ENCODE measurements around the gene UBTD2.

The UBTD2 gene

DNA sequence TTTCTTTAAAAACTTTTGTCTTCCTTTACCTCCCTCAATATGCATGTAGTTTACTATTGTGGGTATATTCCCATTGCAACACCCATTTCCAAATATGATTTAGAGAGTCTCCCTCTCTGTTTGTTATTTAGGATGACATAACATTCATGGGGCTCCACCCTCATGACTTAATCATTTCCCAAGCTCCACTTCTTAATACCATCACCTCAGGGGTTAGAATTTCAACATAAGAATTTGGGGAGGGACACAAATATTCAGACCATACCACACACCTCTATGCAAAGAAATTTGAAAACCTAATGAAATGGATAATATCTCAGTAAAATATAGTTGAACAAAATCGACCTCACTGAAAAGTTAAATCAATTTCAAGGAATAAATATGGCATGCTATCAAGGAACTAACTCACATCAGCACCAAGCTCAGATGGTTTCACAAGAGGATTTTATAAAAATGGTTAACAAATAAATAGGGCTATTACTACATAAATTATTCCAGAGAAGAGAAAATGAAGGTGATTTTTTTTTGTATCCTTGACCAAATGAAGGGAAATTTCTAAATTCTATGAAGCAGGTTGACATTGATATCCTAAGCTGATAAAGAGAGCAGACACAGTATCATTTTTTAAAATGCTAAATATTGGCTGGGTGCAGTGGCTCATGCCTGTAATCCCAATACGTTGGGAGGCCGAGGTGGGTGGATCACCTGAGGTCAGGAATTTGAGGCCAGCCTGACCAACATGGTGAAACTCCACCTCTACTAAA, 20.2 kb upstream of the UBTD2 start:
- DNase-seq (ENCODE audit: insufficient read length, low spot score): no peak
- TF ChIP-seq, protein P1, sequence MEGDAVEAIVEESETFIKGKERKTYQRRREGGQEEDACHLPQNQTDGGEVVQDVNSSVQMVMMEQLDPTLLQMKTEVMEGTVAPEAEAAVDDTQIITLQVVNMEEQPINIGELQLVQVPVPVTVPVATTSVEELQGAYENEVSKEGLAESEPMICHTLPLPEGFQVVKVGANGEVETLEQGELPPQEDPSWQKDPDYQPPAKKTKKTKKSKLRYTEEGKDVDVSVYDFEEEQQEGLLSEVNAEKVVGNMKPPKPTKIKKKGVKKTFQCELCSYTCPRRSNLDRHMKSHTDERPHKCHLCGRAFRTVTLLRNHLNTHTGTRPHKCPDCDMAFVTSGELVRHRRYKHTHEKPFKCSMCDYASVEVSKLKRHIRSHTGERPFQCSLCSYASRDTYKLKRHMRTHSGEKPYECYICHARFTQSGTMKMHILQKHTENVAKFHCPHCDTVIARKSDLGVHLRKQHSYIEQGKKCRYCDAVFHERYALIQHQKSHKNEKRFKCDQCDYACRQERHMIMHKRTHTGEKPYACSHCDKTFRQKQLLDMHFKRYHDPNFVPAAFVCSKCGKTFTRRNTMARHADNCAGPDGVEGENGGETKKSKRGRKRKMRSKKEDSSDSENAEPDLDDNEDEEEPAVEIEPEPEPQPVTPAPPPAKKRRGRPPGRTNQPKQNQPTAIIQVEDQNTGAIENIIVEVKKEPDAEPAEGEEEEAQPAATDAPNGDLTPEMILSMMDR (IDR thresholded peaks at IDR 0.05; ENCODE audit: insufficient read depth, missing control alignments): no peak
- FAIRE-seq: no peak

DNA sequence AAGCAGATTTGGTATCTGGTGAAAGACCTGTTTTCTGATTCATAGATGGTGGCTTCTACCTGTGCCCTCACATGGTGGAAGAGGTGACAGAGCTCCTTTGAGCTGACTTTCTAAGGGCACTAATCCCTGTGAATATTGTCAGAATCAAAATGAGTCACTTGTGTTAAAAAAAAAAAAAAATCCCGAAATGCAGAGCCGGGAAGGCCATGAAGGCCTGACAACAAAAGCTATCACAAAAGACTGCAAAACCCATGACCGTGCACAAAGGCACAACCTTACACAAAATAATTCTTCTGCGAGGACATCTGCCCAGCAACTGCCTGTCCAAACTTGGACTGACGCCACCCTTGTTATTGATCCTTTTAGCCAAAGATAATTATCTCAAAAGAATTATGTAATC, 19.6 kb upstream of the UBTD2 start:
- TF ChIP-seq, protein P1 (IDR thresholded peaks at IDR 0.05; ENCODE audit: insufficient read depth, missing control alignments): no peak
- DNase-seq (ENCODE audit: insufficient read length, low spot score) (no peak), FAIRE-seq (no peak)

DNA sequence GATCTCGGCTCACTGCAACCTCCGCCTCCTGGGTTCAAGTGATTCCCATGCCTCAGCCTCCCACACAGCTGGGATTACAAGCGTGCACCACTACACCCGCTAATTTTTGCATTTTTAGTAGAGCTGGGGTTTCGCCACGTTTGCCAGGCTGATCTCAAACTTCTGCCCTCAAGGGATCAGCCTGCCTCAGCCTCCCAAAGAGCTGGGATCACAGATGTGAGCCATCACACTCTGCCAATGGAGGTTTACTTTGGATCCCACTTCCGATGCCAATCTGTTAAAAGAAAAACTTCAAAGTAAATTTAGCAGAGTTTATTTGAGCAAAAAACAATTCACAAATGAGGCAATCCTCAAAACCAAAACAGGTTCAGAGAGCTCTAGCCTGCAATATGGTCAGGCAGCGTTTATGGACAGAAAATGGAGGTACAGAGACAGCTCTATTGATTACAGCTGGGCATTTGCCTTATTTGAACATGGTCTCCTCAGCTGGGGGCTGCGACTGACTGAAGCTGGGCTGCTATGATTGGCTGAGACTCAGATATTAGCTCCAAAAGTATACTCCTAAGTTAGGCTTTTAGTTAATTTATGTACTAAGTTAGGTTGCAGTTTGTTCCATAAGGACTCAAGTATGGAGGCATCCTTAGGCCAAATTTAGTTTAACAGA, 18.6 kb upstream of the UBTD2 start:
- FAIRE-seq (no peak), DNase-seq (ENCODE audit: insufficient read length, low spot score) (no peak)
- TF ChIP-seq, protein P1 (IDR thresholded peaks at IDR 0.05; ENCODE audit: insufficient read depth, missing control alignments): no peak

DNA sequence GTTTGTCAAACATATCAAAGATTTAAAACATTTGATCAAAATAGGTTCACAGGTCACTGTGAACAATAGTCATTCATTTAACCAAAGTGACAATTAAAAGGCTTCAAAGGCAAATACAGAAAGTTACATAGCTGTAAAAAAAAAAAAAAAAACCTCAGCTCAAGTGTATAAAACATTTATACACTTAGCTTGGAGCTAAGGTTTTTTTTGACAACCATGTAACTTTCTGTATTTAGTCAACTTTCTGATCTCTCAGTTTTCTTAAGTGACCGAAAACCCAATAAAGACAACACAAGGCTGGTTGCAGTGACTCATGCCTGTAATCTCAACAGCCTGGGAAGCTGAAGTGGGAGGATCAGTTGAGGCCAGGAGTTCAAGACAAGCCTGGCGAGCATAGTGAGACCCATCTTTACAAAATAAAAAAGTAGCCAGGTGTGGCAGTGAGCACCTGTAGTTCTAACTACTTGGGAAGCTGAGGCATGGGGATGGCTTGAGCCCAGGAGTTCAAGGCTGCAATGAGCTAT, 16.4 kb upstream of the UBTD2 start:
- DNase-seq (ENCODE audit: insufficient read length, low spot score): no peak
- FAIRE-seq: no peak
- TF ChIP-seq, protein P1 (IDR thresholded peaks at IDR 0.05; ENCODE audit: insufficient read depth, missing control alignments): no peak

DNA sequence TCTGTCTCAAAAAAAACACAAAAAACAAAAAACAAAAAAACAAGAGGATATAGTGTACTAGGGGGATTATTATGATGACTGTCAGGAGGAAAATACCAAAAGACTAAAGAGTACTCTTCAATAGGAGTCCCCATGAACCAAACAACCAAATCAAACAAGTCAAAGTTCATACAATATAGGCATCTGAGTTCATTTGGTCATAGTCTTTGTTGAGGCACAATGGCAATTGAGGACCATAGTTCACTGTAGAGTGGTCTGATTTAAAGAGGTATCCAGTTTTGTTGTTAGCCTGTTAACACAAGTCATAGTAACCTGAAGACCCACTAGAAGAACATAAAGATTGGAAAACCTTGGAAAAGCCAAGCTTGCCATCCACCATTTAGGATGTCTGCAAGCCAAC, 11.3 kb upstream of the UBTD2 start:
- TF ChIP-seq, protein P1 (IDR thresholded peaks at IDR 0.05; ENCODE audit: insufficient read depth, missing control alignments): no peak
- DNase-seq (ENCODE audit: insufficient read length, low spot score): no peak
- FAIRE-seq: no peak

DNA sequence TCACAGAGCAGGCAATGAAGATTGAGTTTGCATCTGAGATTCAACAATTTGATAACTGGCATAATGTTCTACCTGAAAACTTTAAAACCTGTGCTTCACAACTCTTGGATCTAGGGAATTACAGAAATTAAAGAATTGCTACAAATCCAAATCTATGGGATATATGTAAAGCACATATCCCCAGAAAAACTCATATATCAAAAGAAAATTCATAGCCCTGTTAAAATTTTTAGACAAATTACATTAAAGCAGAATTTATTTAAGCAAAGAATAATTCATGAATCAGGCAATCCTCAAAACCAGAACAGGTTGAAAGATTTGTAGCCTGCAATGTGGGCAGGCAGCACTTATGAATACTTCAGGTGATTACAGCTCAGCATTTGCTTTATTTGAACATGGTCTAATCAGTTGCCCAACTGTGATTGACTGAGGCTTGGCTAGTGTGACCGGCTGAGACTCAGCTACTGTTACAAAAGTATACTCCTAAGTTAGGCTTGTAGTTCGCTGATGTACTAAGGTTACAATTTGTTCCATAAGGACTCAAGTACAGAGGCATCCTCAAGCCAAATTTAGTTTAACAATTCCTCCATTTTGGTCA, 10.3 kb upstream of the UBTD2 start:
- TF ChIP-seq, protein P1 (IDR thresholded peaks at IDR 0.05; ENCODE audit: insufficient read depth, missing control alignments): no peak
- FAIRE-seq (no peak), DNase-seq (ENCODE audit: insufficient read length, low spot score) (no peak)
